Upper lobe of left lung (tissue), 6 donors: ENCODE results near the gene PDILT. TPM values are rescaled to one million over a fixed set of nuclear protein-coding genes. Genes with fewer than 3 reads are reported as not detected.

Experiments used
- ATAC-seq, 2 donors: fragments of 200-7000 bp; cut with Tn5 transposase; one replicate each; pipeline ENCODE4 v1.9.1; 2022; ENCODE audit warnings: mild to moderate bottlenecking in 2 of 2, moderate library complexity in 2 of 2; ENCODE audit not compliant: low FRiP score in 2 of 2
- DNase-seq, 2 donors: peaks; one replicate each; pipeline ENCODE4 v3.0.0-alpha.2; 2019 to 2020
- H3K27ac ChIP-seq, 4 donors: fragments of 200-600 bp; sonication (generic); one replicate each; pipeline ENCODE4 v1.5.1; 2016 to 2019
- H3K27me3 ChIP-seq, 4 donors: fragments of 200-600 bp; sonication (generic); one replicate each; pipeline ENCODE4 v1.5.1; 2017 to 2019
- H3K36me3 ChIP-seq, 4 donors: fragments of 200-600 bp; sonication (generic); one replicate each; pipeline ENCODE4 v1.5.1; 2016 to 2019
- H3K4me1 ChIP-seq, 4 donors: fragments of 200-600 bp; sonication (generic); one replicate each; pipeline ENCODE4 v1.5.1; 2018 to 2019
- H3K4me3 ChIP-seq, 4 donors: fragments of 200-600 bp; sonication (generic); one replicate each; pipeline ENCODE4 v1.5.1; 2017 to 2019; ENCODE audit warnings: mild to moderate bottlenecking in 2 of 4, moderate library complexity in 1 of 4
- H3K9me3 ChIP-seq, 4 donors: fragments of 200-600 bp; sonication (generic); one replicate each; pipeline ENCODE4 v1.5.1; 2018 to 2019
- EP300 ChIP-seq, 4 donors: sonication (generic); formaldehyde crosslinking; IDR thresholded peaks; one replicate each; pipeline ENCODE4 v1.5.1; 2017; ENCODE audit warnings: antibody characterized with exemption in 4 of 4, control low read depth in 2 of 4
- POLR2A ChIP-seq, 4 donors: fragments of 450-650 bp; IDR thresholded peaks; one replicate each; pipeline ENCODE4 v1.5.1; 2016 to 2017; ENCODE audit warnings: antibody characterized with exemption in 4 of 4, mild to moderate bottlenecking in 2 of 4
- WGBS, 2 donors: methylation state at CpG; one replicate each; pipeline ENCODE4 v1.1.5; 2017 to 2018; 5-methylcytosine and 5-hydroxymethylcytosine counted together
- total RNA-seq, 6 donors: library from RNA; depleted of rRNA in 4 of 6; stranded (reverse); fragments of >200 nt in 4 of 6; gene quantifications; one replicate each; pipeline versions ENCODE4 v1.1.0 to v1.2.1, GENCODE V29; 2016 to 2021
- donor health status: DM: no; HTN: no; CAD: no; lungs with moderate emphysema.
- donor health status: DM: no; HTN: yes; CAD: no; lungs with severe emphysema.

PDILT gene
- total RNA-seq, 6 donors from 2014 or later: not detected

GRCh38 chr16:20309786-20310185, 94.8 kb downstream of the PDILT start:
- DNase-seq (no peak), ATAC-seq (no peak)
- H3K27me3 ChIP-seq: no peaks in the 10 kb centered on the region
- H3K27ac ChIP-seq: no peak overlapping the region
- TF ChIP-seq POLR2A (IDR thresholded peaks at IDR 0.05) (no peak), EP300 (IDR thresholded peaks at IDR 0.05) (no peak)
- WGBS, 2 donors: 84 to 87% methylated on average over 6 of the region's 6 CpGs
- no peaks in the 10 kb centered on the region for H3K36me3 ChIP-seq
- H3K9me3 ChIP-seq: no peaks in the 10 kb centered on the region
- no peaks in the 10 kb centered on the region for H3K4me1 ChIP-seq
- H3K4me3 ChIP-seq: no peak overlapping the region

Other genes starting within 250 kb of the PDILT start
- gene GP2, start 77.2 kb downstream of the PDILT start, total RNA-seq: 10 to 100 TPM in 1 of 6 donors, 1 to 10 TPM in 2, under 1 TPM in 1, not detected in 2; 0.39 to 15.4 (median 4.9) TPM
- gene UMOD, start 52.0 kb downstream of the PDILT start, total RNA-seq: not detected
- 10 to 100 TPM in 1 of 6 donors, 1 to 10 TPM in 4, under 1 TPM in 1; 0.89 to 11.5 (median 2.3) TPM for gene ACSM5, start 4.8 kb upstream of the PDILT start, total RNA-seq
- under 1 TPM in 1 of 6 donors, not detected in 5; 0.34 TPM for gene ACSM2A, start 46.8 kb upstream of the PDILT start, total RNA-seq
- under 1 TPM in 3 of 6 donors, not detected in 3; 0.17 to 0.34 (median 0.20) TPM for gene ACSM2B, start 171.6 kb upstream of the PDILT start, total RNA-seq